Smooth muscle cell of the brain vasculature (primary cell): ENCODE measurements around the gene CSNK2B.

ENCODE experiments used
- DNase-seq: peaks from one replicate; pipeline ENCODE4 v3.0.0-alpha.2; 2012; ENCODE audit warnings: low read depth, low spot score

Gene CSNK2B

GRCh38 chr6:31660381-31661261, 5.3 kb upstream of the CSNK2B start, which contains the start of gene C6orf47:
TSS of gene C6orf47 (minus strand) at chr6:31660778. CDS start at chr6:31659947, 831 bp downstream.
- DNase-seq: peak; percentile 51

- no peak for DNase-seq
Observed at GRCh38 chr6:31661262-31662123, 4.4 kb upstream of the CSNK2B start.

- no peak for DNase-seq
Observed at GRCh38 chr6:31662124-31662723, 3.7 kb upstream of the CSNK2B start.

GRCh38 chr6:31663126-31663960, 2.5 kb upstream of the CSNK2B start:
- DNase-seq: no peak

- DNase-seq: peak; percentile 23
Observed at GRCh38 chr6:31663961-31664789, 1.7 kb upstream of the CSNK2B start.

- peak; percentile 84 for DNase-seq
Observed at GRCh38 chr6:31664790-31665500, 935 bp upstream of the CSNK2B start, which contains the start of gene GPANK1. TSS of gene GPANK1 (minus strand) at chr6:31664997. CDS start at chr6:31664478, 519 bp downstream.

- DNase-seq: no peak
Observed at GRCh38 chr6:31666337-31666965, 571 bp downstream of the CSNK2B start.

GRCh38 chr6:31669676-31670075, 3.8 kb downstream of the CSNK2B start, which contains the start of gene LY6G5B:
TSS of gene LY6G5B (plus strand) at chr6:31669976. CDS start at chr6:31670951, 975 bp downstream.
- DNase-seq: no peak

GRCh38 chr6:31676322-31676903, 10.5 kb downstream of the CSNK2B start:
- DNase-seq: no peak

- no peak for DNase-seq
Observed at GRCh38 chr6:31676904-31677303, 11.0 kb downstream of the CSNK2B start.

- DNase-seq: no peak
Observed at GRCh38 chr6:31677955-31678354, 12.1 kb downstream of the CSNK2B start.

- peak; percentile 72 for DNase-seq
Observed at GRCh38 chr6:31680226-31681134, 14.6 kb downstream of the CSNK2B start, which contains the start of gene LY6G5C. TSS of gene LY6G5C (minus strand) at chr6:31681067. CDS start at chr6:31680373, 694 bp downstream.

- no peak for DNase-seq
Observed at GRCh38 chr6:31681135-31681671, 15.3 kb downstream of the CSNK2B start.

GRCh38 chr6:31683591-31683990, 17.7 kb downstream of the CSNK2B start:
- DNase-seq: no peak

GRCh38 chr6:31686483-31686882, 20.6 kb downstream of the CSNK2B start:
- no peak for DNase-seq

- DNase-seq: no peak
Observed at GRCh38 chr6:31687321-31687720, 21.4 kb downstream of the CSNK2B start.
